HG03095 (cell line): Measurements from ENCODE around the gene FGD1.

ENCODE experiments used
- ATAC-seq: cut with Tn5 transposase; IDR thresholded peaks from one replicate; pipeline ENCODE4 v1.9.1; 2021; ENCODE audit warnings: moderate library complexity; ENCODE audit not compliant: unreplicated experiment

The FGD1 gene

GRCh38 chrX:54407266-54407665, 88.8 kb downstream of the FGD1 start:
- ATAC-seq: no peak

- no peak for ATAC-seq
Measured at GRCh38 chrX:54397113-54397512, 98.9 kb downstream of the FGD1 start.
